Activated T-helper 9 cell treated with anti-CD3 and anti-CD28 coated beads, Interleukin-2, amount 50 U/mL, for 16 hours (primary cell): Measurements from ENCODE around the gene SLC52A1.
"Not testable (repeated sequence)": the region's sequence is repeated elsewhere in the genome, so short reads cannot be mapped to it uniquely, and the experiment has no call there.

Source experiments
- DNase-seq: peaks from one replicate; pipeline ENCODE4 v3.0.0-alpha.2; 2020; ENCODE audit warnings: low read depth

Gene SLC52A1

DNA sequence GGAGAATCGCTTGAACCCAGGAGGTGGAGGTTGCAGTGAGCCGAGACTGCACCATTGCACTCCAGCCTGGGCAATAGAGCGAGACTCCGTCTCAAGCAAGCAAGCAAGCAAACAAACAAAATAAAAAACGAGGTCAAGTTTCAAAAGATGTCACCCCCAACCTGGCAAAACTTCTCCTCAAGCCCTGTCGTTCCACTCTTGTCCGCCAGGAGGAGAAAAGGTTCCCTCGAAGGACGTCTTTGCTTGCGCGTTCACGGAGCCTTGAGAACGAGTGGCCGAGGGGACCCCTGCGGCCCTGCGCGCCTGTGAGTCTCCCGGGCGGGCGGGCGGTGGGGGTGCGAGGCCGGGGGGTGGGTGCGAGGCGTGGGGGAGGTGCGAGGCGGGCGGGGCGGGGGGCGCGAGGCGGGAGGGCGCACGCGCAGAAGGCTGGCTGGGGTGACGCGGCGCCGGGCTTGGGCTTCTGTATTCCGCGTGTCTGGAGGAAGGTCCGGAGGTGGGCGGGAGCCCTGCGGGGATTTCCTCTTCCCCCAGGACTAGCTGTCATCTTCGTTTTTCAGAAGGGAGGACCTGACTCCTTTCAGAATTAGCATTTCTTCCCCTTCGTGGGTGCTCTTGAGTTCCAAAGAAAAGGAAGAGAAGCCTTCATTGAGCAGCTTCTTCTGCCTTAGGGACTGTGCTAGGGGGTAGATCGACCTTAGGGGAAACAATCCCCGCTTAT, 3.7 kb downstream of the SLC52A1 start:
- DNase-seq: peak; percentile 74

- not testable (repeated sequence) for DNase-seq
These were observed 5.1 kb downstream of the SLC52A1 start for GRCh38 chr17:5030168-5030567.

DNA sequence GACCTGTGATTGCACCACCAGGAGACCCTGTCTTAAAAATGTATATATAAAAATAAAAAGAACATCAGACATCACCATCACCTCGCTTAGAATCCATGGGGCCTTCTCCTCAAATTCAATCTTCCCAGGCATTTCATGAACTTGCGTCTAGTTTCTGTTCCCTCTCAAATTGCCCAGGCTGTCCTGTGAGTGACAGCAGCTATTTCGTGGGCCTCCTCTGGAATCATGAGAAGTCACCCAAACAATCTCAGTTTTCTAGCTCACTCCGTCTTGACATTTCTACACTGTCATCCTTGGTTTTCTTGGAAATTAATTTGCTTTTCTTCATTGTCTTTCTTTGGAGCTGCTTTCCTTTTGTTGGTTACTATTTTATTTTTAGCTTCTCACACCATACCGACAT, 7.3 kb downstream of the SLC52A1 start:
- no peak for DNase-seq

GRCh38 chr17:5027299-5027698, 7.9 kb downstream of the SLC52A1 start:
- DNase-seq: no peak

DNA sequence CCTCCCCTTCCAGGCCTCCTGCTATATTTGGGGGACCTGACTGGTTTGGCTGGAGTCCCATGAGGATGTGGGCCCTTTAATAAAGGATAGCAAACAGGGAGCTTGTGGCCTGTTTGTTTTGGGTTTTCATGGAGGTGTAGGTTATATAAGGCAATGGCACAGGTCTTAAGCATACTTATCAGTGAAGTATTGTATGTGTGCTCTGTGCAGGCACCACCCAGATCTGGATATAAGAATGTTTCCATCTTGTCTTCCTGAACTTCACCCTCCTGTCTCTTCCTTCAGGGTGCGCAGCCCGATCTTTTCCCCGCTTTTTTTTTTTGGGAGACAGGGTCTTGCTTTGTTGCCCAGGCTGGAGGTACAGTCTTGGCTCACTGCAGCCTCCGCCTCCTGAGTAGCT, 10.6 kb downstream of the SLC52A1 start:
- DNase-seq: no peak

- DNase-seq: no peak
These were observed 11.6 kb downstream of the SLC52A1 start for GRCh38 chr17:5023588-5024147.

DNA sequence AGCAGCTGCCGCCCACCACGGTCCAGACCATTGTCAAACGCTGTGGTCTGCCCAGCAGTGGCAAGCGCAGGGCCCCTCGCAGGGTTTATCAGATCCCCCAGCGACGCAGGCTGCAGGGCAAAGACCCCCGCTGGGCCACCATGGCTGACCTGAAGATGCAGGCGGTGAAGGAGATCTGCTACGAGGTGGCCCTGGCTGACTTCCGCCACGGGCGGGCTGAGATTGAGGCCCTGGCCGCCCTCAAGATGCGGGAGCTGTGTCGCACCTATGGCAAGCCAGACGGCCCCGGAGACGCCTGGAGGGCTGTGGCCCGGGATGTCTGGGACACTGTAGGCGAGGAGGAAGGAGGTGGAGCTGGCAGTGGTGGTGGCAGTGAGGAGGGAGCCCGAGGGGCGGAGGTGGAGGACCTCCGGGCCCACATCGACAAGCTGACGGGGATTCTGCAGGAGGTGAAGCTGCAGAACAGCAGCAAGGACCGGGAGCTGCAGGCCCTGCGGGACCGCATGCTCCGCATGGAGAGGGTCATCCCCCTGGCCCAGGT, 13.0 kb downstream of the SLC52A1 start:
- DNase-seq: no peak

- DNase-seq: no peak
These were observed 14.7 kb downstream of the SLC52A1 start for GRCh38 chr17:5020502-5021023.

- DNase-seq: no peak
These were observed 15.7 kb downstream of the SLC52A1 start for GRCh38 chr17:5019475-5019956.

DNA sequence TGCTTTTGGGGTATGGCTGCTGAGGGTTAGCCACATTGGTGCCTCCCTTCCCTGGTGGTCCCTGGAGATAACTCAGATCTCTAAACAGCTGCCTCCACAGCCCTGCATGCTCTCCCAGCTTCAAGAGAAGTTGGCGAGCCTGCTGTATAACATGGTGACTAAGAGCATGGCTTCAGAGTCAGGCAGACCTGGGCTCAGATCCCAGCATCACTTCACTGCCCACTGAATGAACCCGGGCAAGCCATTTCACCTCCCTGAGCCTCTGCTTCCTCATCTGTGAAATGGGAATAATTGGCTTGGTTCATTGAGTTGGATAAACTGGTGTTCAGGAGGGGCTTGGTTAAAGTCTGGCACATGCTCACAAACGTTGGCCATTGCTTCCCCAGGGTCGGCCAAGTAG, 20.9 kb downstream of the SLC52A1 start:
- no peak for DNase-seq

GRCh38 chr17:5011928-5012327, 23.3 kb downstream of the SLC52A1 start:
- no peak for DNase-seq

GRCh38 chr17:5003214-5003867, 31.9 kb downstream of the SLC52A1 start:
- no peak for DNase-seq

- no peak for DNase-seq
These were observed 33.0 kb downstream of the SLC52A1 start for GRCh38 chr17:5002121-5002788.

- DNase-seq: no peak
These were observed 35.0 kb downstream of the SLC52A1 start for GRCh38 chr17:5000237-5000639.

GRCh38 chr17:4999430-5000093, 35.7 kb downstream of the SLC52A1 start:
- no peak for DNase-seq

DNA sequence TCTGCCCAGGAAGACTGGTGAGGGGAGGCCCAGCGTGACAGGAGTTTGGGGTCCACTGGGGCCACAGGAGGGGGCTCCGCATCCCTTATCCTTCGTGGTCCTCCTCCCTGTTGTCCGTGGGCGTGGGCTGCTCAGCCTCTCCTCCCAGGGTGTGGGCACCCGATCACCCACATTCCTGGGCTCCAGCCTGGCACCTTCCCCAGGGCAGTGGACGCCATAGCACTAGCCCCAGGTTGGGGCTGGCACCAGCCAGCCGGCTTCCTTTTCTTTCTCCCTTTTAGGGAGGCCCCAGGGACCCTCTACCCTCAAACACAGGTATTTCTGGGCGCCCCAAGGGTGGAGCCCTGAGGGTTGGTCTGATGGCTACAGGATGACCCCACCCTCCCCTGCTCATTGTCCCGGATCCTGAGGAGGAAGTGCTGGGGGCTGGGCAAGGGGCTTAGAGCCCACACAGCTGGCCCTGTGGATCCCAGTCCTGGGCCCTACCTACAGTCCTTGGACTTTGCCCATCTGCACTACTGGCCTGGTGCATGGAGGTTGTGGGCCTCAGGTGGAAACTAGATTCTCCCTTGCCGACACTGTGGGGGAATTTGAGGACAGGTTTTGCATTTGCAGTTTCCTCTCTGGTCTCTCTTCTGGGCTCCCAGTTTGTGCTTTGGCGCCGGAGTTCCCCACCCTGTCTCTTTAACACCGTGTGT, 36.3 kb downstream of the SLC52A1 start:
- no peak for DNase-seq

GRCh38 chr17:4998027-4998731, 37.0 kb downstream of the SLC52A1 start:
- no peak for DNase-seq

DNA sequence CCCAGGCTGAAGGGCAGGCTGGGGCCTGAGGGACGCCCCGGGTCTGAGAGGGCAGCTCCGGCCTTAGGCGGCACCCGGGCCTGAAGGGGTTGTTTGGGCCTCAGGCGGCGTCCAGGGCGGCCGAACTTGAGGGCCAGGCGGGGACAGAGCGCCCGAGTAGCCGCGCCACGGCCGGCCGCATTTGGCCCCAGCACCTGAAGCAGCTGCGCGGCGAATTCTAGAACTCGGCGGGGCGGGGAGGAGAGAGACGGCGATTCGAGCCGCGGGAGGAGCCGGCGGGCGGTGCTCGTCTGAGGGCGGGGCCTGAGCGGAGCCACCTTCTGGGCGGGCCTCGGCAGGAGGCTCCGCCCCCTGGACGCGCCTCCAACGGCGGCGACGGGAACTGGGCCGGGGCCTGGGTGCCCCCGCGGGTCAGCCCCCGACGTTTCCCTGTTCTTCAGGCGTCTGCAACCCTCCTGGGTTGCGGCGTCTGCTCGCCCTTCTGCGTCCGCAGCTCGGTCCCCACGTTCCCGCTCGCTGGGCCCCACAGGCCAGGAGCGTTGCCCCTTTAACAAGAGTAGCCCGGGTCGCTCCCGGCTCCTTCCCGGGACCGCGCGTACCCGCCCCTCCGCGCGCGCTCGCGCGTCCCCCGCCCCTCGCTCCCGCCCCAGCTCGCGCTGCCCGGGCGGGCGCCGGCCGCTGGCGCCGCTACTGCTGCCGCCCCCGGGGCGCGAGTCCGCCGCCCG, 37.8 kb downstream of the SLC52A1 start, which contains the start of the genes INCA1 and KIF1C:
Gene INCA1, minus strand, starts transcription at position 221 of the 725 bp plus-strand sequence. CDS start 3,085 bp downstream, outside the sequence.
Gene KIF1C, plus strand, starts transcription at position 649 of the 725 bp plus-strand sequence. CDS start 2,297 bp downstream, outside the sequence.
- DNase-seq: peak; percentile 86

- no peak for DNase-seq
These were observed 41.1 kb downstream of the SLC52A1 start for GRCh38 chr17:4994081-4994595.
